Measurements from ENCODE around the gene ARG1. TPM values are rescaled to one million over a fixed set of nuclear protein-coding genes. Genes with fewer than 3 reads are reported as not detected.

ARG1 gene
- total RNA-seq, 6 experiments from 2014 or later: not detected

DNA sequence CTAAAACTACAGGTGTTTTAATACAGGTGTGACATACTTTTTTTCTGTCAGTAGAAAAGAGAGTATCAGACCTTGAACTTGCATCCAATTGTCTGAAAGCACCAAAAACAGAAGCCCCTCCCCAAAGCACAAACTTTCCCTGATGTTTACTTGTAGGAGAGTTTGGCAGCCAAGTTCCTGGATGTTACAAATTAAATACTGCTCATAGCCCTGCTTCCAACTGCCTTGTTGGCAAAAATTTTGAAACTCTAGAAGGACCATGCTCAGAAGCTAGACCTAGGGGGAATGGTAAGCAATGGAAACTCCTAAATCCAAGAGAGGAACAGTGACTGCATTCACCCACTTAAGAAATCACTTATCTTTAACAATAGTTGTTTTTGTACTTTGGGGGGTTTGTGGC, 17.0 kb upstream of the ARG1 start:
- DNase-seq: no peak
- H3K9me3 Mint-ChIP-seq: no peaks in the 10 kb centered on the region
- no peaks in the 10 kb centered on the region for H3K36me3 Mint-ChIP-seq (ENCODE audit: low read depth)
- H3K4me3 Mint-ChIP-seq: no peak overlapping the region
- H3K27me3 Mint-ChIP-seq (ENCODE audit: insufficient read depth): 0 out of 2 replicates have a peak, but pooled peaks cover 2% of the 10 kb centered on the region
- H3K4me1 Mint-ChIP-seq (ENCODE audit: low read depth): no peaks in the 10 kb centered on the region
- H3K27ac Mint-ChIP-seq: no peak overlapping the region
- TF ChIP-seq CTCF (IDR thresholded peaks at IDR 0.05): no peak

DNA sequence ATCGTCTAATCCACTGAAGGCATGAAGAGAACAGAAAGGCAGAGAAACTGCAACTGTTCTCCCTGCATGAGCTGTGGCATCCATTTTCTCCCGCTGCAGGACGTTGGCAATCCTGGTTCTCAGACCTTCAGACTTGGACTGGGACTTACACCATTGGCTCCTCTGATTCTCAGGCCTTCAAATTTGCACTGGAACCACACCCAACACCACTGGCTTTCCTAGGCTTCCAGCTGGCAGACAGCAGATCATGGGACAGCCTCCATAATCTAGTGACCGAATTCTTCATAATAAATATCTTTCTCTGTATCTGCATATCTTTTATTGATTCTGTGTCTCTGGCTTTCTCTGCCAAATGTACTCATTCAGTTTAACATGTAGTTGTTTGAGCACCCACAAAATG, 14.1 kb upstream of the ARG1 start:
- Mint-ChIP-seq H3K9me3 (no peaks in the 10 kb centered on the region), H3K4me1 (ENCODE audit: low read depth) (no peaks in the 10 kb centered on the region), H3K36me3 (ENCODE audit: low read depth) (no peaks in the 10 kb centered on the region), H3K27me3 (ENCODE audit: insufficient read depth) (peaks cover 2% of the 10 kb centered on the region), H3K27ac (no peak overlapping the region), H3K4me3 (no peak overlapping the region)
- no peak for DNase-seq
- no peak for TF ChIP-seq CTCF (IDR thresholded peaks at IDR 0.05)

DNA sequence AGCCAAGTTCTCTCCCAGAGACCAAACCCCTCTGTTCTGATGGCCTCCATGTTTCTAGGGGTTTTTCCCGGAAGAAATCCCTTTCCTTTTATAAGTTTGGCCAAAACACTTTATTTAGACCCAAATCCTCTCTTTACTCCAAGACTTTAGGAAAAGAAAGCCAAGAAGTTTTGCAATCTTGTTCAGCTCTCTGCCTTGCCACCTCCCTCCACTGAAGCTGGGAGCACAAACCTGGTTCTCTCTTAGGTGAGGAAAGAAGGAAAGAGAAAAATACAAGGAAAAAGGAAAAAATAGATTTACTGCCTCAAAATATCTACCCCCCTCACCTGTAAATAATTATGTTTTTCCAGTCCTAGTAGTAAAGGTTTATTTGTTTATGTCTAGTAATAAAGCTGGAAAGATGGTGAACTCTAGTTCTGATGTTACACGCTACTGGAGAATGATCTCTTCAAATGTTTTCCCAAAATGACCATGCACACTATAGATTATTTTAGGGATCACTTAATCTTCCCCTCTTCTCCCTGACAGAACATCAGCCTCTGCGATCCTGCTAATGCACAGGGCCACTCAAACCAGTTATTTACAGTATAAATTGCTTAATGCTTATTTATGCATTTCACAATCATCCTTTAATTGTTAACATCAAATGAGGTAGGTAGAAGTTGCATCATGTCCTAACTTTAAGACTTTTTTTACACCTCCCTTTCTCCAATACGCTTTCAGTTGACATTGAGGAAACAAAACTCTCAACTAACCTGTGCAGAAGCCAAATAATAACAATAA, 10.9 kb upstream of the ARG1 start:
- Mint-ChIP-seq H3K27me3 (ENCODE audit: insufficient read depth) (peaks cover 2% of the 10 kb centered on the region), H3K36me3 (ENCODE audit: low read depth) (no peaks in the 10 kb centered on the region), H3K9me3 (no peaks in the 10 kb centered on the region), H3K27ac (no peak overlapping the region), H3K4me1 (ENCODE audit: low read depth) (no peaks in the 10 kb centered on the region), H3K4me3 (no peak overlapping the region)
- DNase-seq: no peak
- no peak for TF ChIP-seq CTCF (IDR thresholded peaks at IDR 0.05)

DNA sequence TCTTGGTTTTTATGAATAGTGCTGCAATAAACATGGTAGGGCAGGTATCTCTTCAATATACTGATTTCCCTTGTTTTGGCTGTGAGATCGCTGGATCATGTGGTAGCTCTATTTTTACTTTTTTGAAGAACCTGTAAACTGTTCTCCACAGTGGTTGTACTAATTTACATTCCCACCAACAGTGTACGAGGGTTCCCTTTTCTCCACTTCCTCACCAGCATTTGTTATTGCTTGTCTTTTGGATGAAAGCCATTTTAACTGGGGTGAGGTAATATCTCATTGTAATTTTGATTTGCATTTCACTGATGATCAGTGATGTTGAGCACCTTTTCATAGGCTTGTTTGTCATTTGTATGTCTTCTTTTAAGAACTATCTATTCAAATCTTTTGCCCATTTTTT, 8.0 kb upstream of the ARG1 start:
- peaks cover 2% of the 10 kb centered on the region for H3K27me3 Mint-ChIP-seq (ENCODE audit: insufficient read depth)
- H3K36me3 Mint-ChIP-seq (ENCODE audit: low read depth): no peaks in the 10 kb centered on the region
- no peak for DNase-seq
- H3K27ac Mint-ChIP-seq: no peak overlapping the region
- TF ChIP-seq CTCF (IDR thresholded peaks at IDR 0.05): no peak
- no peaks in the 10 kb centered on the region for H3K9me3 Mint-ChIP-seq
- H3K4me1 Mint-ChIP-seq (ENCODE audit: low read depth): no peaks in the 10 kb centered on the region
- no peak overlapping the region for H3K4me3 Mint-ChIP-seq

- TF ChIP-seq CTCF (IDR thresholded peaks at IDR 0.05): no peak
- no peak overlapping the region for H3K27ac Mint-ChIP-seq
- peaks cover under 1% of the 10 kb centered on the region for H3K27me3 Mint-ChIP-seq (ENCODE audit: insufficient read depth)
- H3K4me1 Mint-ChIP-seq (ENCODE audit: low read depth): no peaks in the 10 kb centered on the region
- no peak for DNase-seq
- H3K36me3 Mint-ChIP-seq (ENCODE audit: low read depth): peaks cover 9% of the 10 kb centered on the region; the same call in 1 of the 2 replicates
- no peaks in the 10 kb centered on the region for H3K9me3 Mint-ChIP-seq
- no peak overlapping the region for H3K4me3 Mint-ChIP-seq
These were observed 4.3 kb upstream of the ARG1 start for GRCh38 chr6:131568726-131569125.

All from HFFc6 (cell line).